Hepatocyte (in vitro differentiated cells): ENCODE results near the gene CCDC69. TPM values are rescaled to one million over a fixed set of nuclear protein-coding genes. Genes with fewer than 3 reads are reported as not detected.

ENCODE experiments used
- DNase-seq: peaks from one replicate; pipeline ENCODE4 v3.0.0-alpha.2; 2016; ENCODE audit warnings: low spot score
- H2AFZ ChIP-seq: fragments of 200-600 bp; sonication (generic); 2 replicates; pipeline ENCODE4 v1.6.0; 2016; ENCODE audit warnings: antibody characterized with exemption, mild to moderate bottlenecking
- H3K27ac ChIP-seq: fragments of 200-600 bp; sonication (generic); 2 replicates; pipeline ENCODE4 v1.5.1; 2016; ENCODE audit warnings: mild to moderate bottlenecking
- H3K27me3 ChIP-seq: fragments of 200-600 bp; sonication (generic); 2 replicates; pipeline ENCODE4 v1.6.1; 2016
- H3K36me3 ChIP-seq: fragments of 200-600 bp; sonication (generic); replicated peaks from 2 replicates; pipeline ENCODE4 v1.5.1; 2016; ENCODE audit warnings: low read depth; ENCODE audit not compliant: insufficient read depth
- H3K4me1 ChIP-seq: fragments of 200-600 bp; sonication (generic); 2 replicates; pipeline ENCODE4 v1.5.1; 2016; ENCODE audit warnings: mild to moderate bottlenecking, moderate library complexity; ENCODE audit not compliant: insufficient read depth
- H3K4me2 ChIP-seq: fragments of 200-600 bp; sonication (generic); 2 replicates; pipeline ENCODE4 v1.6.0; 2016
- H3K4me3 ChIP-seq: fragments of 200-600 bp; sonication (generic); 2 replicates; pipeline ENCODE4 v1.5.1; 2016; ENCODE audit warnings: mild to moderate bottlenecking
- H3K79me2 ChIP-seq: fragments of 200-600 bp; sonication (generic); 2 replicates; pipeline ENCODE4 v1.6.0; 2017; ENCODE audit warnings: mild to moderate bottlenecking
- H3K9me2 ChIP-seq: fragments of 200-600 bp; sonication (generic); replicated peaks from 2 replicates; pipeline ENCODE4 v1.6.0; 2017; ENCODE audit warnings: mild to moderate bottlenecking; ENCODE audit not compliant: insufficient read depth
- H3K9me3 ChIP-seq: fragments of 200-600 bp; sonication (generic); 2 replicates; pipeline ENCODE4 v1.5.1; 2016; ENCODE audit warnings: low read depth, mild to moderate bottlenecking
- H4K20me1 ChIP-seq: fragments of 200-600 bp; sonication (generic); 2 replicates; pipeline ENCODE4 v1.6.0; 2016; ENCODE audit warnings: mild to moderate bottlenecking; ENCODE audit not compliant: insufficient read depth, poor library complexity, severe bottlenecking
- CTCF ChIP-seq: fragments of 200-600 bp; sonication (generic); IDR thresholded peaks from 2 replicates; pipeline ENCODE4 v1.5.1; 2016; ENCODE audit warnings: antibody characterized with exemption, mild to moderate bottlenecking; ENCODE audit not compliant: poor library complexity
- EZH2 ChIP-seq: fragments of 200-600 bp; sonication (generic); IDR thresholded peaks from 2 replicates; pipeline ENCODE4 v1.6.1; 2016; ENCODE audit warnings: antibody characterized with exemption, mild to moderate bottlenecking, borderline replicate concordance
- EZH2phosphoT487 ChIP-seq: fragments of 200-600 bp; sonication (generic); IDR thresholded peaks from one replicate; pipeline ENCODE4 v1.6.1; 2018; ENCODE audit warnings: antibody characterized with exemption, mild to moderate bottlenecking, low read depth, moderate library complexity; ENCODE audit not compliant: unreplicated experiment, severe bottlenecking
- WGBS: methylation state at CpG from one replicate; pipeline ENCODE4 v1.1.6; 2016; ENCODE audit warnings: low lambda C conversion rate; ENCODE audit errors: missing lambda C conversion rate; 5-methylcytosine and 5-hydroxymethylcytosine counted together
- polyA plus RNA-seq: library from polyadenylated mRNA; unstranded; fragments of >200 nt; fragmentation: Nextera tagmentation; extraction: Ambion mirVana; gene quantifications from 2 replicates; pipeline ENCODE4 v1.2.1, GENCODE V29; 2016
- total RNA-seq: library from RNA; depleted of rRNA; stranded (reverse); fragments of >200 nt; gene quantifications from 2 replicates; pipeline ENCODE4 v1.2.3, GENCODE V29; 2014

The CCDC69 gene
- total and polyA plus RNA-seq, 2 experiments from 2014 or later = 22.4 to 27.3 TPM

GRCh38 chr5:151253605-151253950, 29.7 kb upstream of the CCDC69 start:
- Histone ChIP-seq H3K36me3 (no peaks in the 10 kb centered on the region), H3K4me3 (peak overlapping the region; percentile 47), H3K27ac (peak overlapping the region; percentile 48), H3K4me2 (peak overlapping the region; percentile 79), H2AFZ (peak overlapping the region; percentile 52), H3K9me3 (no peaks in the 10 kb centered on the region), H4K20me1 (no peaks in the 10 kb centered on the region), H3K27me3 (no peaks in the 10 kb centered on the region), H3K4me1 (no peaks in the 10 kb centered on the region), H3K9me2 (no peaks in the 10 kb centered on the region), H3K79me2 (peaks cover 21% of the 10 kb centered on the region)
- TF ChIP-seq CTCF (no peak), EZH2 (no peak), EZH2phosphoT487 (no peak)
- DNase-seq = no peak
- 32% methylated on average over 5 of the region's 5 CpGs for whole genome bisulfite sequencing

GRCh38 chr5:151252762-151253604, 29.1 kb upstream of the CCDC69 start, which contains the start of gene GM2A:
TSS of gene GM2A (plus strand) at chr5:151253185. CDS start at chr5:151253217, 32 bp downstream.
- peak; percentile 100 for DNase-seq
- Histone ChIP-seq H3K9me2 (no peaks in the 10 kb centered on the region), H2AFZ (peak within 1 kb of the TSS; percentile 88), H3K4me2 (peak within 1 kb of the TSS; percentile 79), H3K27me3 (no peaks in the 10 kb centered on the region), H4K20me1 (no peaks in the 10 kb centered on the region), H3K9me3 (no peaks in the 10 kb centered on the region), H3K4me1 (no peaks in the 10 kb centered on the region), H3K79me2 (peaks cover 21% of the 10 kb centered on the region), H3K36me3 (no peaks in the 10 kb centered on the region), H3K27ac (peak within 1 kb of the TSS; percentile 67), H3K4me3 (peak within 1 kb of the TSS; percentile 47)
- TF ChIP-seq CTCF (no peak), EZH2phosphoT487 (no peak), EZH2 (no peak)
- 1% methylated on average over 34 of the region's 52 CpGs for WGBS

- Histone ChIP-seq H2AFZ (peak overlapping the region; percentile 88), H3K36me3 (no peaks in the 10 kb centered on the region), H3K4me3 (no peak overlapping the region), H4K20me1 (no peaks in the 10 kb centered on the region), H3K9me3 (no peaks in the 10 kb centered on the region), H3K4me1 (no peaks in the 10 kb centered on the region), H3K4me2 (peak overlapping the region; percentile 77), H3K27me3 (no peaks in the 10 kb centered on the region), H3K9me2 (no peaks in the 10 kb centered on the region), H3K79me2 (peaks cover 19% of the 10 kb centered on the region), H3K27ac (peak overlapping the region; percentile 67)
- no peak for TF ChIP-seq EZH2phosphoT487
- TF ChIP-seq EZH2 = no peak
- no peak for TF ChIP-seq CTCF
- 98% methylated on average over 4 of the region's 4 CpGs for WGBS
- DNase-seq = no peak
Measured at GRCh38 chr5:151251621-151252020, 27.7 kb upstream of the CCDC69 start.
